MCF 10A (cell line): ENCODE results near the gene CCDC40. TPM values are rescaled to one million over a fixed set of nuclear protein-coding genes. Genes with fewer than 3 reads are reported as not detected.

Experiments used
- BruUV-seq: library from RNA; stranded (reverse); fragments of 400-500 nt; replicated peaks from 2 replicates; lab custom pipeline; 2021; lab: Mats Ljungman, UMichigan
- CTCF ChIA-PET: fragments of 300-600 bp; sonication (Branson Sonifier 250); formaldehyde crosslinking; extraction: SDS; loops from one replicate; lab custom pipeline; 2021; ENCODE audit warnings: antibody characterized with exemption, inconsistent platforms; lab: Yijun Ruan, JAX
- POLR2A ChIA-PET: fragments of 300-600, 350-650 bp; sonication (Branson Sonifier 250); formaldehyde crosslinking; extraction: SDS; loops from one replicate; lab custom pipeline; 2020; ENCODE audit warnings: antibody characterized with exemption, inconsistent platforms; lab: Yijun Ruan, JAX
- DNase-seq: peaks from one replicate; pipeline ENCODE4 v3.0.0-alpha.2; 2018; ENCODE audit not compliant: unreplicated experiment
- H3K27ac Mint-ChIP-seq: one replicate; pipeline ENCODE4 v1.8.0; 2022; ENCODE audit warnings: mild to moderate bottlenecking, low read depth, mixed read lengths; ENCODE audit not compliant: unreplicated experiment
- H3K27me3 Mint-ChIP-seq: one replicate; pipeline ENCODE4 v1.8.0; 2022; ENCODE audit warnings: mixed read lengths; ENCODE audit not compliant: insufficient read depth, unreplicated experiment
- H3K36me3 Mint-ChIP-seq: one replicate; pipeline ENCODE4 v1.8.0; 2022; ENCODE audit warnings: mild to moderate bottlenecking, moderate library complexity, mixed read lengths; ENCODE audit not compliant: insufficient read depth, unreplicated experiment
- H3K4me1 Mint-ChIP-seq: one replicate; pipeline ENCODE4 v1.8.0; 2022; ENCODE audit warnings: mixed read lengths; ENCODE audit not compliant: insufficient read depth, unreplicated experiment
- H3K4me3 Mint-ChIP-seq: one replicate; pipeline ENCODE4 v1.8.0; 2022; ENCODE audit warnings: mild to moderate bottlenecking, moderate library complexity, mixed read lengths; ENCODE audit not compliant: unreplicated experiment
- H3K9me3 Mint-ChIP-seq: one replicate; pipeline ENCODE4 v1.8.0; 2022; ENCODE audit warnings: mixed read lengths; ENCODE audit not compliant: unreplicated experiment
- CTCF ChIP-seq: fragments of 200-600 bp; IDR thresholded peaks from one replicate; pipeline ENCODE4 v1.8.0; 2022; ENCODE audit warnings: antibody characterized with exemption, mild to moderate bottlenecking; ENCODE audit not compliant: unreplicated experiment
- intact Hi-C: fragments of 100-400 bp; cut with micrococcal nuclease; formaldehyde crosslinking; loops from 2 replicates; pipeline ENCODE4 v1.14.1; 2022
- total RNA-seq: library from RNA; stranded (reverse); gene quantifications from 2 replicates; pipeline ENCODE4 v1.2.3, GENCODE V29; 2022

Gene CCDC40
- total RNA-seq, 1 experiment from 2014 or later, result 4.1 TPM

GRCh38 chr17:80011989-80012555 lies 24.4 kb upstream of the CCDC40 start:
- no peak for TF ChIP-seq CTCF
- BruUV-seq, result no TSS peak
- Mint-ChIP-seq H3K4me1 (no peaks in the 10 kb centered on the region), H3K36me3 (peaks cover 46% of the 10 kb centered on the region), H3K27ac (no peak overlapping the region), H3K27me3 (no peaks in the 10 kb centered on the region), H3K4me3 (no peak overlapping the region), H3K9me3 (no peaks in the 10 kb centered on the region)
- intact Hi-C loops, result no loop called here
- ChIA-PET POLR2A (no interaction called here), CTCF (no interaction called here)
- no peak for DNase-seq

GRCh38 chr17:80012765-80013741 lies 23.4 kb upstream of the CCDC40 start:
- BruUV-seq, result no TSS peak
- H3K4me1 Mint-ChIP-seq, result no peaks in the 10 kb centered on the region
- no peak for DNase-seq
- H3K27ac Mint-ChIP-seq, result no peak overlapping the region
- no peak for TF ChIP-seq CTCF
- H3K4me3 Mint-ChIP-seq, result no peak overlapping the region
- no peaks in the 10 kb centered on the region for H3K9me3 Mint-ChIP-seq
- CTCF ChIA-PET, result no interaction called here
- intact Hi-C loops, result no loop called here
- peaks cover 46% of the 10 kb centered on the region for H3K36me3 Mint-ChIP-seq
- H3K27me3 Mint-ChIP-seq, result no peaks in the 10 kb centered on the region
- POLR2A ChIA-PET, result no interaction called here

- H3K27me3 Mint-ChIP-seq, result no peaks in the 10 kb centered on the region
- CTCF ChIA-PET, result interaction anchor here (0.7 to 2.3 kb wide), 5 partner anchors 11 to 270 kb away, joined by 3 to 20 read pairs (median 3); no protein-coding TSS in a partner anchor
- H3K4me1 Mint-ChIP-seq, result no peaks in the 10 kb centered on the region
- POLR2A ChIA-PET, result interaction anchor here (1.1 to 1.6 kb wide), 4 partner anchors 9 to 18 kb away, joined by 3 to 4 read pairs (median 4); no protein-coding TSS in a partner anchor
- intact Hi-C loops, result no loop called here
- BruUV-seq, result no TSS peak
- H3K27ac Mint-ChIP-seq, result no peak overlapping the region
- no peak for DNase-seq
- TF ChIP-seq CTCF, result no peak
- no peak overlapping the region for H3K4me3 Mint-ChIP-seq
- H3K9me3 Mint-ChIP-seq, result no peaks in the 10 kb centered on the region
- peaks cover 28% of the 10 kb centered on the region for H3K36me3 Mint-ChIP-seq
Observed at GRCh38 chr17:80017226-80018010, 19.0 kb upstream of the CCDC40 start.
